ES-I3 (cell line): ENCODE data around the gene LHX4.

Experiments
- H3K36me3 ChIP-seq: 2 replicates; pipeline ENCODE4 v1.6.1; 2013; ENCODE audit warnings: mild to moderate bottlenecking, low read length, control low read depth, moderate library complexity; ENCODE audit not compliant: insufficient read depth
- H3K4me1 ChIP-seq: 2 replicates; pipeline ENCODE4 v1.6.1; 2013; ENCODE audit warnings: mild to moderate bottlenecking, control low read depth, low read length; ENCODE audit not compliant: insufficient read depth
- H3K9ac ChIP-seq: 2 replicates; pipeline ENCODE4 v1.6.1; 2013; ENCODE audit warnings: low read depth, mild to moderate bottlenecking, low read length, moderate library complexity
- H3K9me3 ChIP-seq: 2 replicates; pipeline ENCODE4 v1.6.1; 2013; ENCODE audit warnings: mild to moderate bottlenecking, low read length, moderate library complexity; ENCODE audit not compliant: control insufficient read depth, insufficient read depth

LHX4 gene

DNA sequence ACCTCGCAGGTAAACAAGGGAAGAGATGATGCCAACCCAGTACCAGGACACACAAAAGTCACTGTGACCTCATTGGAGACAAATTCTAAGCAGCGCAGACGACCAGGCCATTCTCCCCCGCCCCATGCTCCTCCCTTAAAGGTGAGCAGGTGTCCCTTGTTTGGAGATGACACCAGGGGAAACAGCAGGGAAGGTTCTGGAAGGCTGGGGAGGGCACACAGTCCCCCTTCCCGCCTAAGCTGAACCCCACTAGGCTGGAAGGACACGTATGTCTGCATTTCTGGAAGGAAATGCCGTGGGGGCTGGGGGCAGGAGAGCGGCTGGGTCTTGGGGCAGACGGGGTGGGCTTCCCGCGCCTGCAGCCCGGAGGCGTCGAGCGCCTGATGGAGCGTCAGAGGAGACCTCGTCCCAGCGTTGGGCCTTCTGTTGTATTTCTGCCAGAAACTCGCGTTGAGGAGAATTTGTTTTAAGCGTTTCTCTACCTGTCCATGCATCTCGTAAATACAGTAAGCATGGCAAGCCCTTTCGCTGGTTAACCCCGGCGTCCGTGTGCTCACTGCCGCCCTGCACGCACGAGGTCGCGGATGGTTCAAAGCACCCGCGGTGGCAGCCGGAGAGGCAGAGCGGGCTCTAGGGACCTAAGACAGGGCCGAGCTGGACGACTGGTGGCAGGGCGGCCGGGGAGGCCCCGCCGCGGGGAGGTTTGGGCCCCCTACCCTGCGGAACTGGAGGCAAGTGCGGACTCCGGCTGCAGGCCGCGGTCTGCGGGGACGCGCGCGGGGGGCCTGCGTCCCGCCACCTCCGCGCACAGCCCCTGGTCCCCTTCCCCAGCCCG lies 1.2 kb upstream of the LHX4 start:
- Histone ChIP-seq H3K9ac (peak overlapping the region; percentile 70), H3K9me3 (no peaks in the 10 kb centered on the region), H3K36me3 (no peaks in the 10 kb centered on the region), H3K4me1 (peaks cover 13% of the 10 kb centered on the region)

GRCh38 chr1:180230416-180230790 lies 339 bp downstream of the LHX4 start:
- Histone ChIP-seq H3K9me3 (no peaks in the 10 kb centered on the region), H3K9ac (peak overlapping the region; percentile 60; the same call in 1 of the 2 replicates), H3K4me1 (peaks cover 13% of the 10 kb centered on the region), H3K36me3 (no peaks in the 10 kb centered on the region)

DNA sequence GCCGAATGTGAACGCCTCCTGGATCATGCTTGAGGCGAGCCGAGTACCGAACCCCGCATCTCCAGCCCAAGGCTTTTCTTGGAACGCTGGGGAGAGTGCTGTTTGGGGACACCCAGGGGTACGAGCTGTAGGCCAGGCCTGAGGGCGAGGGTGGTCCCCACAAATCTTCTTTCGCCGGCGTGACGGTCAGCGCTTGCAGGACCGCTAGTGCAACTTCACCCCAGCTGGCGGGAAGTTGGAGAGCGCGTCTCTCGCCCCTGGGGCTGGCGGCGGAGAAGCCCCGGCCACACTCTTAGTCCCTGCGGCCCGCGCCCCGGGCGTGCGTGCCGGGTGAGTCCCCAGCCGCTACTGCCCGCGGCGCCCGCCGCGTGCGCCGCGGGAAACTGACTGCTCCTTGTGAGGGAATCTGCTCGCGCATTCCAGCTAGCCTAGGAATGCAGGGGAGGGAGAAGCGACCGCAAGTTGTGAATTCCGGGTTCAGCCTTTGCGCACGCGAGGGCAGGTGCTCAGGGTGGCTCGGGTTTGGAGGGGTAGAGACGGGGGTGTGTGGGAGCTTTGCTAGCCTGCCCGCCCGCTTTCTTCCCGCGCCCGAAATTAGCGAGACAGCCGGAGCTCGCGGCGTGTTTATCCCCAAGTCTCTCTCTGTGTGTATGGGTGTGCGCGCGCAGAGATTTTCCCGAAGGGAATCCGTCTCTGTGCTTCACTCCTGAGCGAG lies 884 bp downstream of the LHX4 start:
- no peaks in the 10 kb centered on the region for H3K36me3 ChIP-seq
- no peaks in the 10 kb centered on the region for H3K9me3 ChIP-seq
- peaks cover 13% of the 10 kb centered on the region for H3K4me1 ChIP-seq
- peak overlapping the region; percentile 60; the same call in 1 of the 2 replicates for H3K9ac ChIP-seq

GRCh38 chr1:180231506-180231921 lies 1.4 kb downstream of the LHX4 start:
- peak overlapping the region; percentile 60; the same call in 1 of the 2 replicates for H3K9ac ChIP-seq
- H3K9me3 ChIP-seq, result no peaks in the 10 kb centered on the region
- peaks cover 13% of the 10 kb centered on the region for H3K4me1 ChIP-seq
- no peaks in the 10 kb centered on the region for H3K36me3 ChIP-seq

DNA sequence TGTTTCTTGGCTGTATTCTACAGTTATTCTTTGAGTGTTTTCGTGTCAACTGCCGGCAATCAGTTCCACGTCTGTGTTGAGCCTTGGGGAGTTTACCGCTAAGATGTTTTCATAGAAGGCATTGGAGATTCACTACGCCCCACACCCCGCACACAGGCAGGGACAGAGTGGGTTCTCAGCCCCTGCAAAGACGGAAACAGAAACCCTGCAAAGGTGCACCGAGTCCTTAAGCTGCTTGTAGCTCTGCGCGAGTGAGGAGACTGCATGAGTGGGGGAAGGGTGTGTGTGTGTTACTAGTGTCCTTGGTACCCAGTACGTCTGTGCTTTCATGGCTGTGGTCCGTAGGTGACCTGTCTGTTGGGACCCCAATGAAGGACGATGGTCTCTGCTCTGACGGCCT lies 1.9 kb downstream of the LHX4 start:
- peak overlapping the region; percentile 14; the same call in 1 of the 2 replicates for H3K9ac ChIP-seq

GRCh38 chr1:180232521-180233043 lies 2.5 kb downstream of the LHX4 start:
- H3K4me1 ChIP-seq, result peaks cover 21% of the 10 kb centered on the region

More for the DNA sequence above, 1.9 kb downstream of the LHX4 start:
- peaks cover 17% of the 10 kb centered on the region for H3K4me1 ChIP-seq
- H3K9me3 ChIP-seq, result no peaks in the 10 kb centered on the region
- no peaks in the 10 kb centered on the region for H3K36me3 ChIP-seq

DNA sequence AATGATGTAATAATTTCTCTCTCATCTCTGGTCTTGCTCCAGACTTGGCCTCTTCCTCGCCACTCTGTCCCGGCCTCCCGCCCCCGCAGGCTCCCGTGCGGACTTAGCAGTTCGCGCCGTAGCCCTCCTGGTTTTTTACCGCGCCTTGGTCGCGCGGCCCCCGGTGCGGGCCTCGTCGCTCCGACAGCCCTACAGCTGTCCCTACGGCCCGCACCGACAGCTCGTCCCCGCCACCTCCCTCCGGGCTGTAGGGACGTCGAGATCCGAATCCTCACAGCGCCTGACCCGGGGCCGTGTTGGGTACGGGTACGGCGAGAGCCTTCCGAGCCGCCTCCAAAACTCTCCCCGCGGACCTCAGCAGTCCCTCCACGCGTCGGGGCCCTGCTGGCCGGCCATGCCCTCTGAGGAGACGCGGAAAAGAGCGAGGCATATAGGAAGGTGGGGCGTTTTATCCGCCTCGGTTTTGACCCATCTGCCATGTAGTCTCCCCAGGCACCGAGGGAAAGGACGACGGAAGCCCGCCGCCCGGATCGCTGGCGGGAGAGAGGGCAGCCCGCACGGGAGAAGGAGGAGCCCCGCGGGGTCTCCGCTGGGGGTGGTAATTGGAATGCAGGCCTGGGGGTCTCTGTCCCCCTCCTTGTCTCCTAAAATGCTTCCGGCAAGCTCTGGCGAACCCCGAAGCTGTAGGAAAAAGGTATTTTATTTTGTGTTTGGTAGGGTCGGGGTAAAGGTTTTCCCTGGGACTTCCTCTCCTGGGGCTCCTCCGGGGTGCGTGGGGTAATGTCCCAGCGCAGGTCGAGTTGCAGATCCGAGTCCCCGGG lies 3.3 kb downstream of the LHX4 start:
- Histone ChIP-seq H3K9ac (0 out of 2 replicates have a peak overlapping the region, but pooled peaks have one; percentile 11), H3K4me1 (peaks cover 28% of the 10 kb centered on the region), H3K36me3 (no peaks in the 10 kb centered on the region), H3K9me3 (no peaks in the 10 kb centered on the region)

More at GRCh38 chr1:180232521-180233043, 2.5 kb downstream of the LHX4 start:
- H3K9me3 ChIP-seq, result no peaks in the 10 kb centered on the region
- peak overlapping the region; percentile 14; the same call in 1 of the 2 replicates for H3K9ac ChIP-seq
- no peaks in the 10 kb centered on the region for H3K36me3 ChIP-seq

DNA sequence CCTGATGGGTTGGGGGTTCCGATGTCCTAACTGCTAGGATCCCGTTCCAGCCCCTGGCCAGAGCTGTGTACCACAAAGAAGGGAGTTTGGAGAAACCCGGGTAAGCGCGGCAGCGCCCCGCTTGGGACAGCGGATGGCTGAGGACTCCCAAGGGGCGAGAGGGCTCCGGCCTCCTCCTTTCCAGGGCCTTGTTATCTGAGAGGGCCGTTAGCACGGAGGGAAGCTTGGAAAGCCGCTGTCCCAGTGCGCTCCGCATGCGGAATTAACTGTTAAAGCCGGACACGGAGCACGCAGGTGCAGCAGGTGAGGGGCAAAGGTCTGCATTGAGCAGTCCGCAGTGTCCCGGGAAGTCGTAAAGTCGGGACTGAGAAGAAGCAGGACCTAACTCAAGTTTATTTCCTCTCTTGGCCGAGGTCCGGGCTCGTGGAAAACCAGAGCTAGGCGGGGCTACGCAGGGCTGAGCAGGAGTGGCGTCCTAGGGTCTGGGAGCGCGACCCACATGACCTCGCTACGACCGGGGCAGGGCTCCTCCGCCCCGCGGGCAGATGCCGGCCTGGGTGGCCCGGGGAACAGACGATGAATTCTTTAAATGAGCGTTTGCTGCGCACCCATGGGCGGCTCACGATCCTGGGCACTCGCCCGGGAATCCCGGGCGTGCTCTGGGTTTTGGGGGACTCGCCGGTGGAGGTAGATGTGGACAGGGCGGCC lies 4.5 kb downstream of the LHX4 start:
- Histone ChIP-seq H3K4me1 (peaks cover 36% of the 10 kb centered on the region), H3K36me3 (no peaks in the 10 kb centered on the region), H3K9ac (peak overlapping the region; percentile 47), H3K9me3 (no peaks in the 10 kb centered on the region)

DNA sequence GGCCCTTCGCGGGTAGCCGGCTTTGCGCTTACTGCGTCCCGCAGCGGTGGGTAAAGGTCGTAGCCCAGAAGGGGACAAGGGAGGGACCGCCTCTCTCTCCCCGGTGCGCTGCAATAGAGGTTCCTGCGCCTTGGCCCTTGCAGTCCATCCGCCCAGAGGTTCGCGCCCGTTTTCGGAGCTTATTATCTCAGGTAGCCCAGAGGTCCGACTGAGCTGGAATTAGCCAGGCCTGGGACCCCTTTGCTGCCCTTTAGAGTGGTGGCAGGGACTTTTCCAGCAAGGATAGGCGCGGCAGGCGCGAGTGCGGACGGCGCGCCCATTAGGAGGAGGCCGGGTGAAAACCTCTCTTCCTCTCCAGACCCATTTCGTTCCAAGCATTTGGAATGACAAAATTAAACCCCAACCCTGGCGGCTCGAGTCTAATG lies 5.0 kb downstream of the LHX4 start:
- H3K9ac ChIP-seq, result peak overlapping the region; percentile 47
- H3K4me1 ChIP-seq, result peaks cover 41% of the 10 kb centered on the region
- no peaks in the 10 kb centered on the region for H3K36me3 ChIP-seq
- H3K9me3 ChIP-seq, result no peaks in the 10 kb centered on the region

- Histone ChIP-seq H3K4me1 (peaks cover 41% of the 10 kb centered on the region), H3K9me3 (no peaks in the 10 kb centered on the region), H3K36me3 (no peaks in the 10 kb centered on the region), H3K9ac (peak overlapping the region; percentile 47; the same call in 1 of the 2 replicates)
Observed at GRCh38 chr1:180235502-180236239, 5.6 kb downstream of the LHX4 start.

GRCh38 chr1:180236698-180237509 lies 6.8 kb downstream of the LHX4 start:
- Histone ChIP-seq H3K4me1 (peaks cover 44% of the 10 kb centered on the region), H3K9ac (no peak overlapping the region), H3K9me3 (no peaks in the 10 kb centered on the region), H3K36me3 (no peaks in the 10 kb centered on the region)

DNA sequence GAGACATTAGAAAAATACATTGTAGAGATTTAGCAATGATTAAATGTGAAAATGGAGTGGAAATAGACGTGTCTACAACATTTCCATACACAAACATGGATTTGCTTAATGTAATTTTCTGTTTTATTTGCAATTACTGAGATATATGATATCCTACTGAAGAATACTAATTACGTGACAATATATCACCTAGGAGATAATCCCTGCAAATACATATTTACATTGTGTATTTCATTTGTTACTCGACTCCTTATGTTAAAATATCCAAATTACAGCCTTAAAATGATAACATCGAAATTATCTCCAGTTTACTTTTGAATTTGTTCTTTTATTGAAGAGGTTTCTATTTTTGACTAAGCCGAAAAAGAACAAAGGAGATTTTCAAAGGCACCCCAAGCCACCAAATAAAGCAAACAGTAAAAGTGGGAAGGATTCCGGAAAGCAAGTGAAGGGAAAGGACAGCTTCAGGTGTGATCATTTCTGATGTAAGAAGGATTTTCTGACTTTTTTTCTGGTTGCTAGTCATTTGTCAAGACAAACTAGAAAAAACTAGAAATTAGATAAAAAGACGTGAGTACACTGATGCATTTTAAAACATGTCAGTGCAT lies 7.9 kb downstream of the LHX4 start:
- no peak overlapping the region for H3K9ac ChIP-seq
- peaks cover 37% of the 10 kb centered on the region for H3K4me1 ChIP-seq

More for the DNA sequence above, 7.9 kb downstream of the LHX4 start:
- Histone ChIP-seq H3K9me3 (no peaks in the 10 kb centered on the region), H3K36me3 (no peaks in the 10 kb centered on the region)
